ENCODE measurements around the gene B9D2. TPM values are rescaled to one million over a fixed set of nuclear protein-coding genes. Genes with fewer than 3 reads are reported as not detected.

The B9D2 gene
- total RNA-seq, 4 donors from 2014 or later = 5.9 to 12.5 (median 9.9) TPM

DNA sequence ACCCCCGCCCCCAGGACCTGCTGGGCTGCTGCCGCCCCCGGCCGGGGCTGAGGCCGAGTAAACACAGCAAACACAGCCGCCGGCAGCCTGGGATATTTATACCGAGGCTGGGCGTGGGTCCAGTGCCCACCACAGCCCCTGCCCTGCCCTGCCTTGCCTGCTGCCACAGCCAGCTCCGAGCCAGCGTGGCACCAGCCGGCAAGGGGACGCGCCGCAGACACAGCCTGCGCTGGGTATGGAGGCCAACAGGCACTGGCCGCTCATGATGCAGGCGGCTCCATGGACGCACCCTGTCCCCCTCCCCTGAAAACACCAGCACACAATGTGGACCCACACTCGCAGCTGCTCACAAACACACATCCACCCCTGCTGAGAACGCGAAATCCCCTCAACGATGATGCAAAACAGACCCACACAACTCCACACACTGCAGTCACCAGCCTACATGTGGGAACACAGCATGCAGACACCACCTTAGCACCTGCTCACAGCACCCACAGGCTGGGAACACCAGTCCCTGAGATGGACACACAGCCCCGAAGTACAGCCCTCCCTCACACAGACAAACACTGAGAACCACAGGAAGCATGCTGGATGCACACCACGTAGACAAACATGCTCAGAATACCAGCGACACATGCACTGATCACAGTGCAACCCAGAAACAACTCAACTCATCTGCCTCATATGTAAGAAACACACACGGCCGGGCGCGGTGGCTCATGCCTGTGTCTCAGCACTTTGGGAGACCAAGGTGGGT lies 37.8 kb downstream of the B9D2 start:
- intact Hi-C loops (cut with DNase I) = no loop called here
- Histone ChIP-seq H3K9me3 (no peaks in the 10 kb centered on the region), H3K36me3 (no peaks in the 10 kb centered on the region), H3K4me3 (replicated peaks in 1 of 3) (peak overlapping the region in 1 of 3 donors; percentile 19), H3K4me1 (peaks cover 36 to 71% of the 10 kb centered on the region in 2 donors), H3K27ac (peak overlapping the region; percentile 18 to 85 (median 76)), H3K27me3 (no peaks in the 10 kb centered on the region)
- no peak for TF ChIP-seq POLR2A (IDR thresholded peaks at IDR 0.05)
- TF ChIP-seq, protein P1, sequence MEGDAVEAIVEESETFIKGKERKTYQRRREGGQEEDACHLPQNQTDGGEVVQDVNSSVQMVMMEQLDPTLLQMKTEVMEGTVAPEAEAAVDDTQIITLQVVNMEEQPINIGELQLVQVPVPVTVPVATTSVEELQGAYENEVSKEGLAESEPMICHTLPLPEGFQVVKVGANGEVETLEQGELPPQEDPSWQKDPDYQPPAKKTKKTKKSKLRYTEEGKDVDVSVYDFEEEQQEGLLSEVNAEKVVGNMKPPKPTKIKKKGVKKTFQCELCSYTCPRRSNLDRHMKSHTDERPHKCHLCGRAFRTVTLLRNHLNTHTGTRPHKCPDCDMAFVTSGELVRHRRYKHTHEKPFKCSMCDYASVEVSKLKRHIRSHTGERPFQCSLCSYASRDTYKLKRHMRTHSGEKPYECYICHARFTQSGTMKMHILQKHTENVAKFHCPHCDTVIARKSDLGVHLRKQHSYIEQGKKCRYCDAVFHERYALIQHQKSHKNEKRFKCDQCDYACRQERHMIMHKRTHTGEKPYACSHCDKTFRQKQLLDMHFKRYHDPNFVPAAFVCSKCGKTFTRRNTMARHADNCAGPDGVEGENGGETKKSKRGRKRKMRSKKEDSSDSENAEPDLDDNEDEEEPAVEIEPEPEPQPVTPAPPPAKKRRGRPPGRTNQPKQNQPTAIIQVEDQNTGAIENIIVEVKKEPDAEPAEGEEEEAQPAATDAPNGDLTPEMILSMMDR (IDR thresholded peaks at IDR 0.05) = no peak
- WGBS, 2 donors = 29 to 44% methylated on average over 11 to 23 of the region's 30 CpGs
- peak in 1 of 2 donors; percentile 27 for DNase-seq

DNA sequence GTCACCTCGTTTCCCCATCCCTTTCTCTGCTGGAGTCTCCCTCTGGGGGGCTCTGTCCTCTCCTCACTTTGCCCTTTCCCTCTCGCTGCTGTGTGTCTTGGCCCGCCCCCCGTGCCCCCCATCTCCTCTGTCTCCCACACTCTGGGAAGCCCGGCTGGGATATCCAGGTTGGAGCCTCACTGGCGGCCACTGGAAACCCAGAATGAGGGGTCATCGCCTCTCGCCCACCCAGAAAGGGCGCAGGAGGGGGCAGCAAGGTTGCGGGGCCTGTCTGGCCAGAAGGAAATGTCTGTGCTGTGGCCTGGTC lies 38.4 kb downstream of the B9D2 start:
- WGBS, 2 donors = 17 to 21% methylated on average over 8 to 10 of the region's 10 CpGs
- no peak for TF ChIP-seq POLR2A (IDR thresholded peaks at IDR 0.05)
- TF ChIP-seq, protein P1 (IDR thresholded peaks at IDR 0.05) = no peak
- DNase-seq = no peak
- peak overlapping the region in 1 of 3 donors; percentile 19 for H3K4me3 ChIP-seq (replicated peaks in 1 of 3)
- peaks cover 36 to 72% of the 10 kb centered on the region in 2 donors for H3K4me1 ChIP-seq
- H3K27ac ChIP-seq = peak overlapping the region; percentile 18 to 85 (median 76)
- no peaks in the 10 kb centered on the region for H3K9me3 ChIP-seq
- no peaks in the 10 kb centered on the region for H3K36me3 ChIP-seq
- no peaks in the 10 kb centered on the region for H3K27me3 ChIP-seq
- intact Hi-C loops (cut with DNase I) = no loop called here

DNA sequence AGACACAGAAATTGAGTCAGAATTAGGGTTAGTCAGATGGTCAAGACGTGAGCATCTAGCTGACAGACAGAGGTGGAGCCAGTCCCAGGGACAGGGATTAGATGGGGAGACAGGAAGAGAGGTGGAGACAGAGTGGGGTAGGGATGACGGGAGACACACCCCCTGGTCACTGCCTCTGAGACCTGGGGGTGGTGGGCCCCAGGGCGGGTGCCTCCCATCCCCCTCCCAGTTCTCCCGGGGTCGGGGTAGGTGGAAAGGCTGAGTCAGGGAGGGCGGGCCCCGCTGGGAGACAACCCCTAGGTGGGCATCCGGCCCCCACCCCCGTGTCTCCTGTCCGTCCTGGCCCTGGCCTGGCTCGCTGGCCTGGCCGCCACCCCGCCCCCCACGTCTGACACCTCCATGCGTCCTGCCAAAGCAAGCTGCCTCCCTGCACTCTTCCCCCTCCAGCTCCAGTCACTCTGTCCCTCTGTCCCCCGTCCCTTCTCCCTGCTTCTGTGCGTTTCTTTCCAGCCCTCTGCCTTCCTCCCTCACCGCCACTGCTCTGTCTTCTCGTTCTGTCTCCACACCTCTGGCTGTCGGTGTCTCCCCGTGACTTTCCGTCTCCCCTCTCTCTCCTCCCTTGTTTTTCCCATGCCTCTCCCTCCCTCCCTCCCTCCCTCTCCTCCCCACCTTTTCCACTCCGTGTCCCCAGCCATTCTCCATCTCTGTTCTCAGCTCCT lies 38.9 kb downstream of the B9D2 start:
- Histone ChIP-seq H3K4me3 (replicated peaks in 1 of 3) (peak overlapping the region in 1 of 3 donors; percentile 19), H3K27me3 (no peaks in the 10 kb centered on the region), H3K36me3 (peaks cover 0 to 4% of the 10 kb centered on the region in 2 donors), H3K9me3 (no peaks in the 10 kb centered on the region), H3K27ac (peak overlapping the region in 2 of 3 donors; percentile 76 to 85), H3K4me1 (peaks cover 36 to 72% of the 10 kb centered on the region in 2 donors)
- 3 to 8% methylated on average over 16 to 23 of the region's 23 CpGs for WGBS, 2 donors
- peak in 1 of 2 donors; percentile 16 for TF ChIP-seq POLR2A (IDR thresholded peaks at IDR 0.05)
- TF ChIP-seq, protein P1 (IDR thresholded peaks at IDR 0.05) = no peak
- peak; percentile 68 to 70 for DNase-seq
- intact Hi-C loops (cut with DNase I) = no loop called here

DNA sequence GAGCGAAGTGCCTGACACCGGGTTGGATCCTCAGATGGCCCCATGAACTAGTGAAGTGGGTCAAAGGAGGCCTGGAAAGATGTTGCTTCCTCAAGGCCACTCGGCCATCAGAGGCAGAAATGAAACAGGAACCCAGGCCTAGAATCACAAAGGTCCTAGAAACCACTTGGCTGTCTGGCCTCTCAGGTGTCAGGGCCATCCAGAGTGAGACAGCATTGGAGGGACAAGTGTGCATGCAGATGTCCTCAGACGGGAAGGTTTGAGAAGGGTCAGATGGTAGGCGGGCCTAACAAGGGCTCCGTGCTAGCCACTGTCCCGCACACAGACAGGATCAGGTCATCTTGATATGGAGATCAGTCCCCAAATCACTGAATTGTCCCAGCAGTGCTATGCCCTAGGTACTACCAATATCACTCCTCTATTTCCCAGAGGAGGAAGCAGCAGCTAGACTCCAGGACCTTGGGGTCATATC lies 39.7 kb downstream of the B9D2 start:
- Histone ChIP-seq H3K4me1 (peaks cover 36 to 72% of the 10 kb centered on the region in 2 donors), H3K27me3 (no peaks in the 10 kb centered on the region), H3K4me3 (replicated peaks in 1 of 3) (no peak overlapping the region), H3K9me3 (no peaks in the 10 kb centered on the region), H3K27ac (peak overlapping the region; percentile 39 to 85 (median 76)), H3K36me3 (peaks cover 0 to 8% of the 10 kb centered on the region in 2 donors)
- TF ChIP-seq POLR2A (IDR thresholded peaks at IDR 0.05) = no peak
- DNase-seq = no peak
- WGBS, 2 donors = 59 to 63% methylated on average over 6 to 7 of the region's 7 CpGs
- intact Hi-C loops (cut with DNase I) = no loop called here

DNA sequence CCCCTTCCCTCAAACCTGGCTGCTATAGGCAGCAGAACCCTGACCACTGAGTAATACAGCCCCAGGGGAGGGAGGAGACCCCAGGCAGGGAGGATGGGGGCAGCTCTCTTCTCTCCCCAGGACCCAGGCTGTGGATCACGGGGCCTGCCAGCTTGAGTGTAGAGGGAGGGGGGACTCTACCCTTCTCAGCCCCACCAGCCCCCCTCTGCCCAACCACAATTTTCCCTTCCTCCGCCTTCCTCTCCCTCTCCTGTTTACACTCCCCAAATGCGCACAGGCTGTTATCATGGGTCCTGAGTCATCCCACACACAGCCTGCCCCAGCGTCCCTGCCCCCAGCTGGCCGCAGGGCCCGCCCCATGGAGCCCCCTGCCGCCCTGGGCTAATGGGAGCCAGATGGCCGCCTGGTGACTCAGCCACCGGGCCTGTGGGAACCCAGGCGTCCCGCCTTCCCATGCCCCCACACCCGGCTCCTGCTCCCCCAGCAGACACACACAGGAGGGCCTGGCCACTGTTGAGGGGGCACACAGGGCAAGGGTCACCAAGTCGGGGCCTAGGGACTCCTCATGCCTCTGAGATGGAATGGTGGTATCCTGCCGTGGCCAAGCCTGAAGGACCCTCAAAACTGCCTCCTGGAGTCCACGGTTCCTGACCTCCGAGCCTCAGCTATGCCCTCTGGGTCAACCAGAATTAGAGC lies 40.4 kb downstream of the B9D2 start:
- Histone ChIP-seq H3K27ac (peak overlapping the region; percentile 39 to 85 (median 76)), H3K4me3 (replicated peaks in 1 of 3) (no peak overlapping the region), H3K4me1 (peaks cover 36 to 72% of the 10 kb centered on the region in 2 donors), H3K27me3 (no peaks in the 10 kb centered on the region), H3K9me3 (no peaks in the 10 kb centered on the region), H3K36me3 (peaks cover 3 to 15% of the 10 kb centered on the region in 2 donors)
- intact Hi-C loops (cut with DNase I) = no loop called here
- WGBS, 2 donors = 53 to 58% methylated on average over 9 to 15 of the region's 16 CpGs
- no peak for TF ChIP-seq POLR2A (IDR thresholded peaks at IDR 0.05)
- TF ChIP-seq, protein P1 (IDR thresholded peaks at IDR 0.05) = no peak
- DNase-seq = peak; percentile 18 to 24
